Fibroblast of lung (primary cell): ENCODE data around the gene RFX2. TPM values are rescaled to one million over a fixed set of nuclear protein-coding genes. Genes with fewer than 3 reads are reported as not detected.

ENCODE experiments used
- DNase-seq, 2 donors: peaks; one replicate each; pipeline versions ENCODE4 v3.0.0 to v3.0.0-alpha.2; 2010; ENCODE audit warnings: low read depth in 2 of 2
- H2AFZ ChIP-seq: 2 replicates; pipeline ENCODE4 v1.5.1; 2012; ENCODE audit warnings: low read length, control low read depth, inconsistent platforms
- H3K27ac ChIP-seq: 2 replicates; pipeline ENCODE4 v1.5.1; 2011; ENCODE audit warnings: low read length, control low read depth; ENCODE audit not compliant: insufficient read depth
- H3K27me3 ChIP-seq: 2 replicates; pipeline ENCODE4 v1.5.1; 2011; ENCODE audit warnings: mild to moderate bottlenecking, low read length; ENCODE audit not compliant: control insufficient read depth, insufficient read depth
- H3K36me3 ChIP-seq: 2 replicates; pipeline ENCODE4 v1.5.1; 2011; ENCODE audit warnings: low read length; ENCODE audit not compliant: control insufficient read depth, insufficient read depth
- H3K4me1 ChIP-seq: 2 replicates; pipeline ENCODE4 v1.5.1; 2011; ENCODE audit warnings: low read length; ENCODE audit not compliant: control insufficient read depth, insufficient read depth; ENCODE audit errors: extremely low read depth
- H3K4me2 ChIP-seq: 2 replicates; pipeline ENCODE4 v1.5.1; 2011; ENCODE audit warnings: low read length, control low read depth; ENCODE audit not compliant: insufficient read depth; ENCODE audit errors: extremely low read depth
- H3K4me3 ChIP-seq, 4 experiments: fragments of 200-600 bp in 1 of 4; sonication (generic) in 1 of 4; replicated peaks in 1 of 4; 2 replicates each; pipeline ENCODE4 v1.5.1; 2011 to 2016; ENCODE audit warnings: low read length in 4 of 4, low read depth in 3 of 4, mild to moderate bottlenecking in 3 of 4, control low read depth in 2 of 4, inconsistent platforms in 1 of 4, mixed read lengths in 1 of 4; ENCODE audit not compliant: insufficient read depth in 1 of 4; ENCODE audit errors: control extremely low read depth in 1 of 4
- H3K79me2 ChIP-seq: 2 replicates; pipeline ENCODE4 v1.5.1; 2012; ENCODE audit warnings: mild to moderate bottlenecking, low read length, inconsistent platforms; ENCODE audit not compliant: control insufficient read depth, insufficient read depth
- H3K9ac ChIP-seq: 2 replicates; pipeline ENCODE4 v1.5.1; 2011; ENCODE audit warnings: mild to moderate bottlenecking, low read length, control low read depth; ENCODE audit not compliant: insufficient read depth
- H3K9me3 ChIP-seq: 2 replicates; pipeline ENCODE4 v1.5.1; 2012; ENCODE audit warnings: low read depth, low read length; ENCODE audit not compliant: control insufficient read depth, insufficient read depth
- H4K20me1 ChIP-seq: 2 replicates; pipeline ENCODE4 v1.5.1; 2011; ENCODE audit warnings: low read length; ENCODE audit not compliant: control insufficient read depth, insufficient read depth; ENCODE audit errors: extremely low read depth
- CTCF ChIP-seq, 2 donors: IDR thresholded peaks in 1 of 2; conservative IDR thresholded peaks in 1 of 2; 1 replicate in 1 of 2; 2 replicates in 1 of 2; pipeline ENCODE4 v1.5.1; 2011 to 2012; ENCODE audit warnings: low read length in 2 of 2, control low read depth in 1 of 2, inconsistent platforms in 1 of 2, low read depth in 1 of 2, mild to moderate bottlenecking in 1 of 2
- EZH2 ChIP-seq: IDR thresholded peaks from 2 replicates; pipeline ENCODE4 v1.5.1; 2012; ENCODE audit warnings: low read length, control low read depth, mild to moderate bottlenecking; ENCODE audit errors: missing control alignments
- polyA plus RNA-seq, 2 donors: library from polyadenylated mRNA; depleted of rRNA in 1 of 2; stranded (reverse) in 1 of 2; unstranded in 1 of 2; fragments of >200 nt; gene quantifications; 2 replicates each; pipeline ENCODE4 v1.2.1, GENCODE V29; 2011 to 2012; ENCODE audit warnings: missing spikeins in 1 of 2
- total RNA-seq: library from RNA; depleted of rRNA; stranded (reverse); fragments of >200 nt; gene quantifications from 2 replicates; pipeline ENCODE4 v1.2.1, GENCODE V29; 2014

The RFX2 gene
- total and polyA plus RNA-seq, 2 donors (not counting 1 experiment from before 2014, with no cell fraction given), result 2.5 to 9.6 TPM

- no peak for TF ChIP-seq CTCF (conservative IDR thresholded peaks at IDR 0.05 in 1 of 2, IDR thresholded peaks at IDR 0.05 in 1 of 2; ENCODE audit: low read depth in 1 of 2, low read length in 2 of 2)
- no peak for TF ChIP-seq EZH2
- no peaks in the 10 kb centered on the region for H3K27me3 ChIP-seq
- no peak overlapping the region for H2AFZ ChIP-seq
- no peak overlapping the region for H3K9ac ChIP-seq
- no peak overlapping the region for H3K4me3 ChIP-seq
- H3K9me3 ChIP-seq, result no peaks in the 10 kb centered on the region
- H3K4me2 ChIP-seq, result no peak overlapping the region
- DNase-seq, result no peak
- H3K36me3 ChIP-seq, result peaks cover 2% of the 10 kb centered on the region
- no peak overlapping the region for H3K27ac ChIP-seq
- no peaks in the 10 kb centered on the region for H3K79me2 ChIP-seq
- H3K4me1 ChIP-seq, result no peaks in the 10 kb centered on the region
- no peaks in the 10 kb centered on the region for H4K20me1 ChIP-seq
Measured at GRCh38 chr19:6000228-6000847, 110.0 kb downstream of the RFX2 start.

- H3K4me3 ChIP-seq, result no peak overlapping the region
- H3K9ac ChIP-seq, result no peak overlapping the region
- H3K4me1 ChIP-seq, result no peaks in the 10 kb centered on the region
- H3K79me2 ChIP-seq, result no peaks in the 10 kb centered on the region
- H3K27me3 ChIP-seq, result no peaks in the 10 kb centered on the region
- DNase-seq, result no peak
- no peak overlapping the region for H3K4me2 ChIP-seq
- no peak overlapping the region for H3K27ac ChIP-seq
- H4K20me1 ChIP-seq, result no peaks in the 10 kb centered on the region
- TF ChIP-seq EZH2, result no peak
- TF ChIP-seq CTCF (conservative IDR thresholded peaks at IDR 0.05 in 1 of 2, IDR thresholded peaks at IDR 0.05 in 1 of 2; ENCODE audit: low read depth in 1 of 2, low read length in 2 of 2), result no peak
- H3K36me3 ChIP-seq, result peaks cover 2% of the 10 kb centered on the region
- H2AFZ ChIP-seq, result no peak overlapping the region
- H3K9me3 ChIP-seq, result no peaks in the 10 kb centered on the region
Measured at GRCh38 chr19:5999693-6000092, 110.6 kb downstream of the RFX2 start.

GRCh38 chr19:5997371-5997770, 112.9 kb downstream of the RFX2 start:
- Histone ChIP-seq H3K27me3 (no peaks in the 10 kb centered on the region), H3K4me2 (no peak overlapping the region), H3K9me3 (no peaks in the 10 kb centered on the region), H3K4me1 (peaks cover 3% of the 10 kb centered on the region), H3K79me2 (no peaks in the 10 kb centered on the region), H3K9ac (no peak overlapping the region), H2AFZ (no peak overlapping the region), H3K4me3 (no peak overlapping the region), H4K20me1 (no peaks in the 10 kb centered on the region), H3K36me3 (no peaks in the 10 kb centered on the region), H3K27ac (no peak overlapping the region)
- DNase-seq, result no peak
- no peak for TF ChIP-seq EZH2
- no peak for TF ChIP-seq CTCF (conservative IDR thresholded peaks at IDR 0.05 in 1 of 2, IDR thresholded peaks at IDR 0.05 in 1 of 2; ENCODE audit: low read depth in 1 of 2, low read length in 2 of 2)
